Measurements from ENCODE around the gene GPS2. TPM values are rescaled to one million over a fixed set of nuclear protein-coding genes. Genes with fewer than 3 reads are reported as not detected.

The GPS2 gene
- total RNA-seq, 2 experiments from 2014 or later, result 86.3 to 88.0 TPM

DNA sequence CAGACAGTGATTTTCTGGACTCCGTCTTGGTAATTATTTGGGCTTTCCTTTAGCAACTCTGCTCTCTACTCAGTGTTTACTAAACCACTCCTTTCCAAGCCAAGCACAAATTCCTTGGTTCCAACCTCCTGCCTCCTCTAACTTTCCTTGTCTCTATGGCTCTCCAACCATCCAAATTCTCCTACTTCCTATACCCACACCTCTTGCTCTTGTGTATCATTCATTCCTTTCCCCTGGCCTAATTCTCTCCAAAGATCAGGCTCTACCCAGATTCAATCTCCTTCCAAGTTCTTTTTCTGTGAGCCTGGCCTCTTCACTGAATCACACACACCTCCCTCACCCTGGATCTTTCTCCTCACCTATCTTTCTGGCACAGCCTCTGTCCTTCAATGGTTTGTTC is 12.8 kb upstream of the GPS2 start:
- DNase-seq, result no peak
- ChIA-PET CTCF (interaction anchor here (2.1 to 2.8 kb wide), 3 partner anchors 17 to 282 kb away, joined by 12 to 19 read pairs (median 12); partner anchors contain the start of gene TMEM102), POLR2A (interaction anchor here (0.7 to 1.3 kb wide), 3 partner anchors 9 to 19 kb away, joined by 3 to 6 read pairs (median 3); partner anchors contain the start of gene ACAP1)
- Mint-ChIP-seq H3K27me3 (ENCODE audit: low read depth) (no peaks in the 10 kb centered on the region), H3K9me3 (ENCODE audit: insufficient read depth) (no peaks in the 10 kb centered on the region), H3K4me3 (peak overlapping the region; percentile 87), H3K4me1 (ENCODE audit: low read depth) (peaks cover 55% of the 10 kb centered on the region), H3K27ac (peak overlapping the region; percentile 71), H3K36me3 (ENCODE audit: low read depth) (peaks cover 23% of the 10 kb centered on the region)
- ATAC-seq, result no peak

DNA sequence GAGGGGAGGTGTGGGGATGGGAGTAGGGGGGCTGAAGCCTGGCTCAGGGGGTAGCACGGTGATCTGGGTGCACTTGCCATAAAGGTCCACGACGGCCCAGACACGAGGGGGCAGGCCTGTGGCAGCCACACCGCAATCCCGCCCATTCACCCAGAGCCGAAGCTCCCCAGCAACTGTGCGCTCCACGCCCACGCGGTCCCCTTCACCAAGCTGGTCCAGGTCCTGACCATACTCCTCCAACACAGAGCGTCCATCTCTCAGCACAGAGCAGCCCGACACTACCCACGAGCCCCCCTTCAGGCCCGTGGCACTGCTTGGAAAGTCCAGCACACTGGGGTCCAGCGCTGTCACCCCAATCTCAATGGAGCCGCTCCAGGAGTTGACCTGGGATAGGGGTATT is 12.3 kb upstream of the GPS2 start:
- ATAC-seq, result no peak
- DNase-seq, result no peak
- Mint-ChIP-seq H3K9me3 (ENCODE audit: insufficient read depth) (no peaks in the 10 kb centered on the region), H3K27me3 (ENCODE audit: low read depth) (no peaks in the 10 kb centered on the region), H3K27ac (peak overlapping the region; percentile 71), H3K4me1 (ENCODE audit: low read depth) (peaks cover 51% of the 10 kb centered on the region), H3K4me3 (peak overlapping the region; percentile 36), H3K36me3 (ENCODE audit: low read depth) (peaks cover 28% of the 10 kb centered on the region)
- POLR2A ChIA-PET, result interaction anchor here (0.7 to 2.0 kb wide), 5 partner anchors 9 to 555 kb away, joined by 3 to 9 read pairs (median 3); partner anchors contain the start of genes ACAP1 and GPS2
- CTCF ChIA-PET, result interaction anchor here (0.9 kb wide), 1 partner anchor 233 kb away, joined by 6 read pairs; no protein-coding TSS in a partner anchor

DNA sequence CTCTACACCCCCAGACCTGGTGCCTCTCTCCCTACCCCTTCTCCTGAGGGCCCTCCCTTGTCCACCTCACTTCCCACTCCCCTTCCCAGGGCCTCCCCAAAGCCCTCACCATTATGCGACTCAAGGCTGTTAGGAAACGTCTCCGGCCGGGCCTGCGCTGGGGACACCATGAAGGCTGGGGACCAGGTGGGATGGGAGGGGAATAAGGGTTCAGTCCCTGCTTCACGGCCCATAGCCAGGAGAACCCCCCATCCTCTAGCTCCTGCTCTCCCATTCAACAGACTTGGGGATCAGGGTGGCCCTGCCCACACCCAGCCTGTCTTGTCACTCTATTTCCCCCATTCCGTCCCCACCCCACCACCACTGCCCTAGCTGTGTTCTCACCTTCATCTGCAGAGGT is 11.9 kb upstream of the GPS2 start:
- Mint-ChIP-seq H3K27me3 (ENCODE audit: low read depth) (no peaks in the 10 kb centered on the region), H3K36me3 (ENCODE audit: low read depth) (peaks cover 28% of the 10 kb centered on the region), H3K27ac (no peak overlapping the region), H3K4me3 (no peak overlapping the region), H3K4me1 (ENCODE audit: low read depth) (peaks cover 47% of the 10 kb centered on the region), H3K9me3 (ENCODE audit: insufficient read depth) (no peaks in the 10 kb centered on the region)
- CTCF ChIA-PET, result interaction anchor here (0.9 to 3.0 kb wide), 3 partner anchors 10 to 234 kb away, joined by 3 to 41 read pairs (median 6); partner anchors contain the start of gene ACAP1
- DNase-seq (no peak), ATAC-seq (no peak)
- POLR2A ChIA-PET, result interaction anchor here (0.7 to 2.0 kb wide), 5 partner anchors 9 to 555 kb away, joined by 3 to 9 read pairs (median 3); partner anchors contain the start of genes ACAP1 and GPS2

DNA sequence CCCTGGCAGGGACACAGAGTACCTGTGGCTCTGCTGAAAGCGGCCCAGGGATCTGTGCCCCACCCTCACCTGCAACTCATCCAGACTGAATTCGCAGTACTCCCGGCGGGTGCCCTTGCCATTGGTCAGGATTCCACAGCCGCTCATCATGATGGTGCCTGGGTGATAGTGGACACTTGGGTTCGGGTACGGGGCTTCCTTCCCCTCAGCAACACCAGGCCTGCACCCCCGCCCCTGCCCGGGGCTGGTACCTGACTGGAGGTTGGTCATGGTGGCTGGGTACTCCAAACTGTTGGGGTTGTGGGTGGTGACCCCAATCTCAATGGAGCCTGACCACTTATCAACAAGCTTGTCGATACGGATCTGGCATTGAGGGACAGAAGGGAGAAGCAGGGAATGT is 11.0 kb upstream of the GPS2 start:
- Mint-ChIP-seq H3K27me3 (ENCODE audit: low read depth) (no peaks in the 10 kb centered on the region), H3K9me3 (ENCODE audit: insufficient read depth) (no peaks in the 10 kb centered on the region), H3K27ac (no peak overlapping the region), H3K4me3 (no peak overlapping the region), H3K36me3 (ENCODE audit: low read depth) (peaks cover 36% of the 10 kb centered on the region), H3K4me1 (ENCODE audit: low read depth) (peaks cover 42% of the 10 kb centered on the region)
- DNase-seq (no peak), ATAC-seq (no peak)
- ChIA-PET CTCF (interaction anchor here (1.2 to 3.0 kb wide), 2 partner anchors 11 to 19 kb away, joined by 3 to 41 read pairs; partner anchors contain the start of gene ACAP1), POLR2A (interaction anchor here (0.9 to 2.0 kb wide), 4 partner anchors 11 to 19 kb away, joined by 3 to 9 read pairs (median 5); partner anchors contain the start of genes ACAP1 and GPS2)

DNA sequence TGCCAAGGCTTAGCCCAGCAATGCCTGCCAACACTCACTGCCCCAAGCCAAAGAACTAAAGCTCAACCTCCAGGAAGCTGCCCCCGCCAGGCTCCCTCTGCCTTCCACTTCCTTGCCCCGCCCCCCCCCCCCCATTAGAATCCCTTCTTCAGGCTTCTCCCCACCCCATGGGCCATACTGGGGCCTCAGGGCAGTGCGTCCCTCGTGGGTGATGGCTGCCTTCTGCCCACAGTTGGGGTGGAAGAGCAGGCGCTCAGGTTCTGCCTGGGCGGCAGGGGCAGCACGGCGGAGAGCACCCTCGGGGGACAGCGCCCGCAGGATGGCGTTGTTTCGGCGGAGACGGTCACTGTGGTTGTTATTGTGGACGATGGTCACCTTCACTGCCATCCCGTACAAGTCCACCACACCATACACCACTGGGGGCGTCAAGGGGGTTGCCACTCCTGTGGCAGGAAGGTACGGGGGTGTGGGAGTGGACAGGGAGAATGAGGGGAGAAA is 9.9 kb upstream of the GPS2 start:
- DNase-seq (no peak), ATAC-seq (no peak)
- Mint-ChIP-seq H3K9me3 (ENCODE audit: insufficient read depth) (no peaks in the 10 kb centered on the region), H3K4me1 (ENCODE audit: low read depth) (peaks cover 35% of the 10 kb centered on the region), H3K27ac (peak overlapping the region; percentile 55), H3K27me3 (ENCODE audit: low read depth) (no peaks in the 10 kb centered on the region), H3K36me3 (ENCODE audit: low read depth) (peaks cover 39% of the 10 kb centered on the region), H3K4me3 (no peak overlapping the region)
- CTCF ChIA-PET, result interaction anchor here (0.6 to 3.0 kb wide), 11 partner anchors 8 to 237 kb away, joined by 3 to 41 read pairs (median 3); partner anchors contain the start of genes ACAP1 and GPS2
- POLR2A ChIA-PET, result interaction anchor here (1.0 kb wide), 1 partner anchor 12 kb away, joined by 6 read pairs; the partner anchor contains the start of gene ACAP1

DNA sequence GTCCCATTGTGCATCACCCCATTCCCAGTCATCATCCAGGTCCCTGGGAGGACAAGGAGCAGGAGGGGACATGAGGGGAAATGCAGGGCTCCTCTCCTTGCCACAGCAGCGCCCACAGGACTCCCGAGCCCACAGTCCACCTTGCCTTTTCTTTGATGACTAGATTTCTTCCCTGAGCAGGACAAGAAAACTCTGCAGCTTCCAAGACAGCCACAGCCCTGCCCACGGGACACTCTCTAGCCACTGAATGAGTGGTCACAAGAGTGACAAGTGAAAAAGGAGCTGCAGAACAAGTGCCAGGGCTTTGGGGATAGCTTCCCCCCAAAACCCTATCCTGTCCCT is 9.2 kb upstream of the GPS2 start:
- H3K36me3 Mint-ChIP-seq (ENCODE audit: low read depth), result peaks cover 39% of the 10 kb centered on the region
- DNase-seq (no peak), ATAC-seq (no peak)
- no peaks in the 10 kb centered on the region for H3K9me3 Mint-ChIP-seq (ENCODE audit: insufficient read depth)
- no peaks in the 10 kb centered on the region for H3K27me3 Mint-ChIP-seq (ENCODE audit: low read depth)
- POLR2A ChIA-PET, result interaction anchor here (1.0 kb wide), 1 partner anchor 13 kb away, joined by 6 read pairs; the partner anchor contains the start of gene ACAP1
- no peak overlapping the region for H3K4me3 Mint-ChIP-seq
- CTCF ChIA-PET, result interaction anchor here (0.6 to 3.0 kb wide), 11 partner anchors 9 to 238 kb away, joined by 3 to 41 read pairs (median 3); partner anchors contain the start of genes ACAP1 and GPS2
- H3K27ac Mint-ChIP-seq, result peak overlapping the region; percentile 55
- peaks cover 29% of the 10 kb centered on the region for H3K4me1 Mint-ChIP-seq (ENCODE audit: low read depth)

DNA sequence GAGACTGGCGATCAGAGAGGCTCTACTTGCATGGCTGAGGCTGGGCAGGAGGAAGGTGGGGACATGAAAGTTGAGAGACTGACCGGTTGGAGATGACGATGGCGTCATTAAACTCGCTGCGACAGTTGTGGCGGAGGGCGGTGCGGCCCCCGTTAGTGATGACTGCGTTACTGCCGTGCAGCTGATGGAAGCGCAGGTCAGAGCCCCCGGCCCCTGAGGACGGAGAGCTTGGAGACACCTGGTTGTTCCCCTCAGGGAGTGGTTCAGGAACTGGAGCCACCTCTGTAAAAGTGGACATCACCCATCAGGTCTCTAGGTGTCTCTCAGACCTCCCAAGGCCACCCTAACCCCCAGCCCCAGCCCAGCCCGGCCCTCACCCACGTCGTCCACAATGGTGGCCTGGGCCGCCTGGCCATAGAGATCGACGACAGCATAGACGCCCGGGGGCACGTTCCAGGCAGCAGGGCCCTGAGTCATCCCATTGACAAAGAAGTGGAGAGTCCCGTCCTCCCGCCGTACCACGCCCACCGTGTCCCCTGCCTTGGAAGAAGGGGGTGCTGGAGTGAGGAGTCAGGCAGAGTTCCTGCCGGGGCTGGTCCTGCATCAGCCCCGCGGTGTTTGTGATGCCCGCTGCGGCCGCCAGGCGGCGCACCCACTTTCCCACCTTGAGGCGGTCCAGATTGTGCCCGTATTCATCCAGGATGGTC is 8.7 kb upstream of the GPS2 start:
- Mint-ChIP-seq H3K36me3 (ENCODE audit: low read depth) (peaks cover 40% of the 10 kb centered on the region), H3K27me3 (ENCODE audit: low read depth) (no peaks in the 10 kb centered on the region), H3K27ac (peak overlapping the region; percentile 49), H3K4me3 (no peak overlapping the region), H3K9me3 (ENCODE audit: insufficient read depth) (no peaks in the 10 kb centered on the region), H3K4me1 (ENCODE audit: low read depth) (peaks cover 29% of the 10 kb centered on the region)
- ATAC-seq (peak; percentile 48), DNase-seq (peak; percentile 71)
- CTCF ChIA-PET, result interaction anchor here (0.8 to 2.1 kb wide), 7 partner anchors 9 to 238 kb away, joined by 3 to 15 read pairs (median 4); partner anchors contain the start of genes ACAP1 and GPS2
- POLR2A ChIA-PET, result interaction anchor here (0.7 to 1.0 kb wide), 2 partner anchors 13 kb away, joined by 4 to 6 read pairs; partner anchors contain the start of gene ACAP1

DNA sequence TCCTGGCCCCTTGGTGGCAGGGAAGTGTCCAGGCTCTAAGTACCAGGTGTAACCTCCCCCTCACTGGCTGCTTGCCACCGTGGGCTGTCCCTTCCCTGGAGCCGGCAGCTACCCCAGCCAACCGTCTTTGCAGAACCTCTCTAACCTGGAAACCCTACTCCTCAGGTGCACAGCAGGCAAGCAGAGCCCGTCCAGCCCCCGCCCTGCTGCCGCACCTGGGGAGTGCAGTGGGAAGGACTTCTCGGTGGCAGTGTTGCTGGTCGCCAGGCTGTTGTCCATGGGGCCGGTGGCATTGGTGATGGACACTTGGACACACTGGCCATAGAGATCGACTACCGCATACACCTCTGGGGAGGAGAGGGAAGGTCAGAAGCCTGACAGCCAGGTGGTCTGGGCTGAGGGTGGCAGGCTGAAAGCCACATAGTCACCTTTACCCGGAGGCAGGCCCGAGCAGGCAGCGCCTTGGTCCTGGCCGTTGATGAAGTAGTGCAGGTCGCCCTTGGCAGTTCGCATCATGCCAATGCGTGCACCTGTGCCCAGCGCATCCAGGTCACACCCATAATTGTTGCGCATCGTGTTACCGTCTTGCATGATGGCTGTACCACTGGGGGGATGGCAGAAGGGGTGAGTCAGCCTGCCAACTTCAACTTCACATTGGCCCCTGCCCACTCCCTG is 7.5 kb upstream of the GPS2 start:
- Mint-ChIP-seq H3K4me1 (ENCODE audit: low read depth) (peaks cover 19% of the 10 kb centered on the region), H3K27ac (no peak overlapping the region), H3K4me3 (no peak overlapping the region), H3K9me3 (ENCODE audit: insufficient read depth) (no peaks in the 10 kb centered on the region), H3K36me3 (ENCODE audit: low read depth) (peaks cover 46% of the 10 kb centered on the region), H3K27me3 (ENCODE audit: low read depth) (no peaks in the 10 kb centered on the region)
- ATAC-seq (no peak), DNase-seq (no peak)
- ChIA-PET CTCF (interaction anchor here (1.3 to 1.9 kb wide), 3 partner anchors 9 to 14 kb away, joined by 3 to 13 read pairs (median 6); partner anchors contain the start of gene ACAP1), POLR2A (interaction anchor here (0.6 kb wide), 1 partner anchor 14 kb away, joined by 3 read pairs; the partner anchor contains the start of gene ACAP1)

DNA sequence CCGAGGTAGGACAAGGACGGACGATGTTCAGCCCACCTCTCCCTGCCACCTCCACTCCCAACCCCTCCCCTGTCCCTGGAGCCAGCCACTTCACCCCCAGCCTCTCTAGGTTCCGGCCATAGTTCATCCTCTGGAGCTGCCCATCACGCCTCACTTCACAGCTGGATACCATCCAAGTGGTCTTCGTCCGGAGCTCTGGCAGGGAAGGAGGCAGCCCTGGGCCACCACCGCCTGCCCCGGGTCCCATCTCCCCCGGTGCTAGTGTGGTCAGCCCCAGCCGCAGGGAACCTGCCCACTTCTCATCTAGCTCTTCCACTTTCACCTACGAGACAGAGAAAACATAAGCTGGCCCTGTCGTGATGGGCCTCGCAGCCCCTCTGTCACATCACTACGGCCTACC is 6.3 kb upstream of the GPS2 start:
- POLR2A ChIA-PET, result interaction anchor here (0.7 kb wide), 1 partner anchor 10 kb away, joined by 3 read pairs; no protein-coding TSS in a partner anchor
- Mint-ChIP-seq H3K27ac (no peak overlapping the region), H3K4me3 (no peak overlapping the region), H3K36me3 (ENCODE audit: low read depth) (peaks cover 50% of the 10 kb centered on the region), H3K27me3 (ENCODE audit: low read depth) (no peaks in the 10 kb centered on the region), H3K4me1 (ENCODE audit: low read depth) (peaks cover 16% of the 10 kb centered on the region), H3K9me3 (ENCODE audit: insufficient read depth) (no peaks in the 10 kb centered on the region)
- CTCF ChIA-PET, result interaction anchor here (1.3 to 2.2 kb wide), 3 partner anchors 8 to 15 kb away, joined by 3 to 7 read pairs (median 6); partner anchors contain the start of genes ACAP1 and NEURL4
- DNase-seq (no peak), ATAC-seq (no peak)

DNA sequence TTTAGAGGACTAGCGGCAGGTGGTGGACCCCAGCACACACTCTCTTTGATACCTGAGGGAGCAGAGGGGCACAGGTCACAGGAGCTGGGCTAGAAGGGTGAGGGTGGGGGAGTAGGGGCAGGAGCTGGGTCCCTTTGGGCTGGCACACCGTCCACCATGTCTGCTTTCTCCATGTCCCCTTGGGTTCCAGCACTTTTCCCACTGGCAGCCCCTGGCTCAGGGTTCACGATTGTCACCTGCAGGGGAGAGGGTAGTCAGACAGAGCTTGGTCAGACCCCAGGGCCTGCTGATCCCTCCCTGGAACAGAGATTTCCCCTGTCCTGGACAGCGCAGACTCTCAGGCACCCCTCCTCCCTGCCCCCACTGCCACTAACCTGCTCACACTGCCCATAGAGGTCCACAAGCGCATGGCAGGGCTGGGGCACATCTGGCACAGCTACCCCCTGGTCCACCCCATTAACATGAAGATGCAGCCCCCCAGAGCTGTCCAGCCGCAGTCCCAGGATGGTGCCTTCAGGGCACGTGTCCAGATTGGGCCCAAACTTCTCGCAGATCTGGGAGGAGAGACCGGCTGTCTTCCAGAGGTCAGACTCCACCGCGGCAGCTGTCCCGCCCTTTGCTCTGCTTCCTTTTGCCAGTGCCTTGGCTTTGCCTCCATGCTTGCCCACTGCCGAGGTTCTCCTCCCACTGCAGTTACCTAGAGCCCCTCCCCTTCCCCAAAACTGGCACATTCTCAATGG is 3.1 kb upstream of the GPS2 start:
- Mint-ChIP-seq H3K27ac (no peak overlapping the region), H3K36me3 (ENCODE audit: low read depth) (peaks cover 52% of the 10 kb centered on the region), H3K9me3 (ENCODE audit: insufficient read depth) (no peaks in the 10 kb centered on the region), H3K4me3 (no peak overlapping the region), H3K4me1 (ENCODE audit: low read depth) (peaks cover 31% of the 10 kb centered on the region), H3K27me3 (ENCODE audit: low read depth) (no peaks in the 10 kb centered on the region)
- ChIA-PET POLR2A (interaction anchor here (1.0 to 1.2 kb wide), 2 partner anchors 9 to 12 kb away, joined by 3 to 4 read pairs; no protein-coding TSS in a partner anchor), CTCF (interaction anchor here (1.5 kb wide), 1 partner anchor 11 kb away, joined by 5 read pairs; no protein-coding TSS in a partner anchor)
- DNase-seq (no peak), ATAC-seq (no peak)

Measured in activated CD8-positive, alpha-beta T cell treated with anti-CD3 and anti-CD28 coated beads, Interleukin-2, amount 10 ng/mL, durations not matched to agents 7 days and 5 days (primary cell).